ENCODE measurements around the gene TSPAN18.
"Not testable (repeated sequence)": the region's sequence is repeated elsewhere in the genome, so short reads cannot be mapped to it uniquely, and the experiment has no call there.

TSPAN18 gene

GRCh38 chr11:44868455-44869421 lies 142.0 kb downstream of the TSPAN18 start:
- Mint-ChIP-seq H3K27me3 (peaks cover 18 to 22% of the 10 kb centered on the region in 2 donors), H3K9me3 (peaks cover 4 to 11% of the 10 kb centered on the region in 2 donors), H3K4me3 (no peak overlapping the region), H3K27ac (no peak overlapping the region), H3K4me1 (peaks cover 4 to 10% of the 10 kb centered on the region in 2 donors), H3K36me3 (peaks cover 6% of the 10 kb centered on the region in 2 donors)
- no peak for DNase-seq
- ATAC-seq (replicated peaks): no peak

GRCh38 chr11:44870181-44870580 lies 143.4 kb downstream of the TSPAN18 start:
- Mint-ChIP-seq H3K4me1 (peaks cover 4 to 10% of the 10 kb centered on the region in 2 donors), H3K4me3 (no peak overlapping the region), H3K9me3 (peaks cover 4 to 11% of the 10 kb centered on the region in 2 donors), H3K27me3 (peaks cover 13 to 16% of the 10 kb centered on the region in 2 donors), H3K36me3 (peaks cover 6% of the 10 kb centered on the region in 2 donors), H3K27ac (no peak overlapping the region)
- no peak for DNase-seq
- no peak for ATAC-seq (replicated peaks)

GRCh38 chr11:44870615-44871176 lies 143.9 kb downstream of the TSPAN18 start:
- peaks cover 6% of the 10 kb centered on the region in 2 donors for H3K36me3 Mint-ChIP-seq
- no peak for ATAC-seq (replicated peaks)
- H3K9me3 Mint-ChIP-seq: peaks cover 4 to 11% of the 10 kb centered on the region in 2 donors
- H3K4me1 Mint-ChIP-seq: peaks cover 4 to 10% of the 10 kb centered on the region in 2 donors
- no peak for DNase-seq
- H3K27ac Mint-ChIP-seq: no peak overlapping the region
- H3K27me3 Mint-ChIP-seq: peaks cover 13 to 16% of the 10 kb centered on the region in 2 donors
- H3K4me3 Mint-ChIP-seq: no peak overlapping the region

- ATAC-seq (replicated peaks) (peak; percentile 97 to 98), DNase-seq (peak; percentile 41)
- Mint-ChIP-seq H3K27ac (peak overlapping the region; percentile 71), H3K9me3 (peaks cover 4 to 11% of the 10 kb centered on the region in 2 donors), H3K27me3 (peaks cover 13 to 23% of the 10 kb centered on the region in 2 donors)
- not testable (repeated sequence) for H3K4me1 Mint-ChIP-seq, H3K36me3 Mint-ChIP-seq, H3K4me3 Mint-ChIP-seq
These were observed 144.9 kb downstream of the TSPAN18 start for GRCh38 chr11:44871682-44872081.

GRCh38 chr11:44872556-44872955 lies 145.8 kb downstream of the TSPAN18 start:
- DNase-seq: no peak
- Mint-ChIP-seq H3K27ac (peak overlapping the region; percentile 60), H3K4me3 (no peak overlapping the region), H3K4me1 (peaks cover 4 to 10% of the 10 kb centered on the region in 2 donors), H3K27me3 (peaks cover 11 to 19% of the 10 kb centered on the region in 2 donors), H3K36me3 (peaks cover 6% of the 10 kb centered on the region in 2 donors), H3K9me3 (peaks cover 4 to 11% of the 10 kb centered on the region in 2 donors)
- no peak for ATAC-seq (replicated peaks)

- no peak overlapping the region for H3K4me3 Mint-ChIP-seq
- H3K4me1 Mint-ChIP-seq: peaks cover 4 to 10% of the 10 kb centered on the region in 2 donors
- H3K36me3 Mint-ChIP-seq: peaks cover 6% of the 10 kb centered on the region in 2 donors
- H3K27me3 Mint-ChIP-seq: peaks cover 7 to 9% of the 10 kb centered on the region in 2 donors
- no peak for DNase-seq
- peaks cover 4 to 11% of the 10 kb centered on the region in 2 donors for H3K9me3 Mint-ChIP-seq
- no peak overlapping the region for H3K27ac Mint-ChIP-seq
- no peak for ATAC-seq (replicated peaks)
These were observed 146.8 kb downstream of the TSPAN18 start for GRCh38 chr11:44873537-44873936.

- Mint-ChIP-seq H3K9me3 (peaks cover 4 to 11% of the 10 kb centered on the region in 2 donors), H3K27me3 (peaks cover 7 to 9% of the 10 kb centered on the region in 2 donors), H3K27ac (no peak overlapping the region), H3K4me1 (peaks cover 4 to 10% of the 10 kb centered on the region in 2 donors), H3K4me3 (no peak overlapping the region), H3K36me3 (peaks cover 6% of the 10 kb centered on the region in 2 donors)
- no peak for ATAC-seq (replicated peaks)
- DNase-seq: no peak
These were observed 147.5 kb downstream of the TSPAN18 start for GRCh38 chr11:44874284-44874683.

GRCh38 chr11:44875037-44875436 lies 148.3 kb downstream of the TSPAN18 start:
- Mint-ChIP-seq H3K27ac (no peak overlapping the region), H3K36me3 (peaks cover 6% of the 10 kb centered on the region in 2 donors), H3K4me1 (peaks cover 4 to 10% of the 10 kb centered on the region in 2 donors), H3K4me3 (no peak overlapping the region), H3K27me3 (peaks cover 7 to 9% of the 10 kb centered on the region in 2 donors), H3K9me3 (peaks cover 4 to 11% of the 10 kb centered on the region in 2 donors)
- DNase-seq: no peak
- no peak for ATAC-seq (replicated peaks)

GRCh38 chr11:44876194-44876723 lies 149.5 kb downstream of the TSPAN18 start:
- Mint-ChIP-seq H3K36me3 (peaks cover 4 to 5% of the 10 kb centered on the region in 2 donors), H3K27ac (no peak overlapping the region)
- no peak for ATAC-seq (replicated peaks)

GRCh38 chr11:44876906-44877305 lies 150.1 kb downstream of the TSPAN18 start:
- H3K27me3 Mint-ChIP-seq: peaks cover 7 to 9% of the 10 kb centered on the region in 2 donors
- H3K4me3 Mint-ChIP-seq: no peak overlapping the region
- no peaks in the 10 kb centered on the region for H3K36me3 Mint-ChIP-seq
- H3K9me3 Mint-ChIP-seq: no peaks in the 10 kb centered on the region
- no peak overlapping the region for H3K27ac Mint-ChIP-seq
- ATAC-seq (replicated peaks) (no peak), DNase-seq (no peak)
- H3K4me1 Mint-ChIP-seq: peaks cover 0 to 4% of the 10 kb centered on the region in 2 donors

More at GRCh38 chr11:44876194-44876723, 149.5 kb downstream of the TSPAN18 start:
- Mint-ChIP-seq H3K9me3 (peaks cover 2 to 5% of the 10 kb centered on the region in 2 donors), H3K4me1 (peaks cover 4 to 10% of the 10 kb centered on the region in 2 donors), H3K27me3 (peaks cover 7 to 9% of the 10 kb centered on the region in 2 donors), H3K4me3 (no peak overlapping the region)
- DNase-seq: no peak

- peaks cover 5 to 9% of the 10 kb centered on the region in 2 donors for H3K27me3 Mint-ChIP-seq
- H3K9me3 Mint-ChIP-seq: no peaks in the 10 kb centered on the region
- H3K27ac Mint-ChIP-seq: no peak overlapping the region
- no peak for DNase-seq
- no peaks in the 10 kb centered on the region for H3K36me3 Mint-ChIP-seq
- ATAC-seq (replicated peaks): no peak
- no peak overlapping the region for H3K4me3 Mint-ChIP-seq
- no peaks in the 10 kb centered on the region for H3K4me1 Mint-ChIP-seq
These were observed 151.1 kb downstream of the TSPAN18 start for GRCh38 chr11:44877571-44878497.

- Mint-ChIP-seq H3K9me3 (no peaks in the 10 kb centered on the region), H3K27me3 (peaks cover 3 to 9% of the 10 kb centered on the region in 2 donors), H3K36me3 (no peaks in the 10 kb centered on the region), H3K4me1 (no peaks in the 10 kb centered on the region), H3K4me3 (no peak overlapping the region), H3K27ac (no peak overlapping the region)
- DNase-seq (no peak), ATAC-seq (replicated peaks) (no peak)
These were observed 151.9 kb downstream of the TSPAN18 start for GRCh38 chr11:44878711-44879110.

GRCh38 chr11:44879432-44879831 lies 152.7 kb downstream of the TSPAN18 start:
- Mint-ChIP-seq H3K27ac (no peak overlapping the region), H3K36me3 (no peaks in the 10 kb centered on the region), H3K27me3 (peaks cover 7 to 9% of the 10 kb centered on the region in 2 donors), H3K4me3 (no peak overlapping the region), H3K9me3 (no peaks in the 10 kb centered on the region), H3K4me1 (no peaks in the 10 kb centered on the region)
- DNase-seq: no peak
- ATAC-seq (replicated peaks): no peak
